Hepatocyte (in vitro differentiated cells): ENCODE measurements around the gene TAAR8. TPM values are rescaled to one million over a fixed set of nuclear protein-coding genes. Genes with fewer than 3 reads are reported as not detected.

Experiments
- DNase-seq: peaks from one replicate; pipeline ENCODE4 v3.0.0-alpha.2; 2016; ENCODE audit warnings: low spot score
- H2AFZ ChIP-seq: fragments of 200-600 bp; sonication (generic); 2 replicates; pipeline ENCODE4 v1.6.0; 2016; ENCODE audit warnings: antibody characterized with exemption, mild to moderate bottlenecking
- H3K27ac ChIP-seq: fragments of 200-600 bp; sonication (generic); 2 replicates; pipeline ENCODE4 v1.5.1; 2016; ENCODE audit warnings: mild to moderate bottlenecking
- H3K27me3 ChIP-seq: fragments of 200-600 bp; sonication (generic); 2 replicates; pipeline ENCODE4 v1.6.1; 2016
- H3K36me3 ChIP-seq: fragments of 200-600 bp; sonication (generic); replicated peaks from 2 replicates; pipeline ENCODE4 v1.5.1; 2016; ENCODE audit warnings: low read depth; ENCODE audit not compliant: insufficient read depth
- H3K4me1 ChIP-seq: fragments of 200-600 bp; sonication (generic); 2 replicates; pipeline ENCODE4 v1.5.1; 2016; ENCODE audit warnings: mild to moderate bottlenecking, moderate library complexity; ENCODE audit not compliant: insufficient read depth
- H3K4me2 ChIP-seq: fragments of 200-600 bp; sonication (generic); 2 replicates; pipeline ENCODE4 v1.6.0; 2016
- H3K4me3 ChIP-seq: fragments of 200-600 bp; sonication (generic); 2 replicates; pipeline ENCODE4 v1.5.1; 2016; ENCODE audit warnings: mild to moderate bottlenecking
- H3K79me2 ChIP-seq: fragments of 200-600 bp; sonication (generic); 2 replicates; pipeline ENCODE4 v1.6.0; 2017; ENCODE audit warnings: mild to moderate bottlenecking
- H3K9me2 ChIP-seq: fragments of 200-600 bp; sonication (generic); replicated peaks from 2 replicates; pipeline ENCODE4 v1.6.0; 2017; ENCODE audit warnings: mild to moderate bottlenecking; ENCODE audit not compliant: insufficient read depth
- H3K9me3 ChIP-seq: fragments of 200-600 bp; sonication (generic); 2 replicates; pipeline ENCODE4 v1.5.1; 2016; ENCODE audit warnings: low read depth, mild to moderate bottlenecking
- H4K20me1 ChIP-seq: fragments of 200-600 bp; sonication (generic); 2 replicates; pipeline ENCODE4 v1.6.0; 2016; ENCODE audit warnings: mild to moderate bottlenecking; ENCODE audit not compliant: insufficient read depth, poor library complexity, severe bottlenecking
- CTCF ChIP-seq: fragments of 200-600 bp; sonication (generic); IDR thresholded peaks from 2 replicates; pipeline ENCODE4 v1.5.1; 2016; ENCODE audit warnings: antibody characterized with exemption, mild to moderate bottlenecking; ENCODE audit not compliant: poor library complexity
- EZH2 ChIP-seq: fragments of 200-600 bp; sonication (generic); IDR thresholded peaks from 2 replicates; pipeline ENCODE4 v1.6.1; 2016; ENCODE audit warnings: antibody characterized with exemption, mild to moderate bottlenecking, borderline replicate concordance
- EZH2phosphoT487 ChIP-seq: fragments of 200-600 bp; sonication (generic); IDR thresholded peaks from one replicate; pipeline ENCODE4 v1.6.1; 2018; ENCODE audit warnings: antibody characterized with exemption, mild to moderate bottlenecking, low read depth, moderate library complexity; ENCODE audit not compliant: unreplicated experiment, severe bottlenecking
- WGBS: methylation state at CpG from one replicate; pipeline ENCODE4 v1.1.6; 2016; ENCODE audit warnings: low lambda C conversion rate; ENCODE audit errors: missing lambda C conversion rate; 5-methylcytosine and 5-hydroxymethylcytosine counted together
- polyA plus RNA-seq: library from polyadenylated mRNA; unstranded; fragments of >200 nt; fragmentation: Nextera tagmentation; extraction: Ambion mirVana; gene quantifications from 2 replicates; pipeline ENCODE4 v1.2.1, GENCODE V29; 2016
- total RNA-seq: library from RNA; depleted of rRNA; stranded (reverse); fragments of >200 nt; gene quantifications from 2 replicates; pipeline ENCODE4 v1.2.3, GENCODE V29; 2014

TAAR8 gene
- total and polyA plus RNA-seq, 2 experiments from 2014 or later, result not detected

GRCh38 chr6:132506461-132506860, 46.0 kb upstream of the TAAR8 start:
- no peak for DNase-seq
- Histone ChIP-seq H3K9me3 (no peaks in the 10 kb centered on the region), H2AFZ (no peak overlapping the region), H3K4me1 (peaks cover 20% of the 10 kb centered on the region), H4K20me1 (peaks cover 39% of the 10 kb centered on the region), H3K27me3 (no peaks in the 10 kb centered on the region), H3K36me3 (peaks cover 4% of the 10 kb centered on the region), H3K27ac (peak overlapping the region; percentile 4), H3K4me3 (no peak overlapping the region), H3K9me2 (no peaks in the 10 kb centered on the region), H3K4me2 (no peak overlapping the region), H3K79me2 (peaks cover 96% of the 10 kb centered on the region)
- WGBS, result 75% methylated on average over 2 of the region's 2 CpGs
- no peak for TF ChIP-seq EZH2phosphoT487
- TF ChIP-seq CTCF, result no peak
- TF ChIP-seq EZH2, result no peak

- Histone ChIP-seq H4K20me1 (peaks cover 39% of the 10 kb centered on the region), H3K4me2 (peak overlapping the region; percentile 34), H3K4me3 (no peak overlapping the region), H3K4me1 (peaks cover 20% of the 10 kb centered on the region), H3K27me3 (no peaks in the 10 kb centered on the region), H3K27ac (peak overlapping the region; percentile 32), H3K9me3 (no peaks in the 10 kb centered on the region), H3K36me3 (peaks cover under 1% of the 10 kb centered on the region), H2AFZ (no peak overlapping the region), H3K9me2 (no peaks in the 10 kb centered on the region), H3K79me2 (peaks cover 96% of the 10 kb centered on the region)
- DNase-seq, result peak; percentile 20
- TF ChIP-seq EZH2 (no peak), EZH2phosphoT487 (no peak), CTCF (no peak)
- WGBS, result 87% methylated on average over 5 of the region's 5 CpGs
These were observed 45.3 kb upstream of the TAAR8 start for GRCh38 chr6:132506869-132507808.

- peaks cover 59% of the 10 kb centered on the region for H3K79me2 ChIP-seq
- peak overlapping the region; percentile 90 for H3K27ac ChIP-seq
- no peaks in the 10 kb centered on the region for H3K36me3 ChIP-seq
- H3K4me2 ChIP-seq, result peak overlapping the region; percentile 71
- no peaks in the 10 kb centered on the region for H3K27me3 ChIP-seq
- DNase-seq, result peak; percentile 47
- peaks cover 13% of the 10 kb centered on the region for H3K4me1 ChIP-seq
- peak overlapping the region; percentile 82 for H3K4me3 ChIP-seq
- no peak for TF ChIP-seq CTCF
- no peak for TF ChIP-seq EZH2phosphoT487
- H4K20me1 ChIP-seq, result peaks cover 6% of the 10 kb centered on the region
- no peak overlapping the region for H2AFZ ChIP-seq
- 56% methylated on average over 4 of the region's 4 CpGs for WGBS
- no peaks in the 10 kb centered on the region for H3K9me3 ChIP-seq
- H3K9me2 ChIP-seq, result no peaks in the 10 kb centered on the region
These were observed 41.2 kb upstream of the TAAR8 start for GRCh38 chr6:132511210-132511830.
